Hepatocyte (in vitro differentiated cells): Measurements from ENCODE around the gene GRB14. TPM values are rescaled to one million over a fixed set of nuclear protein-coding genes. Genes with fewer than 3 reads are reported as not detected.

Source experiments
- DNase-seq: peaks from one replicate; pipeline ENCODE4 v3.0.0-alpha.2; 2016; ENCODE audit warnings: low spot score
- H2AFZ ChIP-seq: fragments of 200-600 bp; sonication (generic); 2 replicates; pipeline ENCODE4 v1.6.0; 2016; ENCODE audit warnings: antibody characterized with exemption, mild to moderate bottlenecking
- H3K27ac ChIP-seq: fragments of 200-600 bp; sonication (generic); 2 replicates; pipeline ENCODE4 v1.5.1; 2016; ENCODE audit warnings: mild to moderate bottlenecking
- H3K27me3 ChIP-seq: fragments of 200-600 bp; sonication (generic); 2 replicates; pipeline ENCODE4 v1.6.1; 2016
- H3K36me3 ChIP-seq: fragments of 200-600 bp; sonication (generic); replicated peaks from 2 replicates; pipeline ENCODE4 v1.5.1; 2016; ENCODE audit warnings: low read depth; ENCODE audit not compliant: insufficient read depth
- H3K4me1 ChIP-seq: fragments of 200-600 bp; sonication (generic); 2 replicates; pipeline ENCODE4 v1.5.1; 2016; ENCODE audit warnings: mild to moderate bottlenecking, moderate library complexity; ENCODE audit not compliant: insufficient read depth
- H3K4me2 ChIP-seq: fragments of 200-600 bp; sonication (generic); 2 replicates; pipeline ENCODE4 v1.6.0; 2016
- H3K4me3 ChIP-seq: fragments of 200-600 bp; sonication (generic); 2 replicates; pipeline ENCODE4 v1.5.1; 2016; ENCODE audit warnings: mild to moderate bottlenecking
- H3K79me2 ChIP-seq: fragments of 200-600 bp; sonication (generic); 2 replicates; pipeline ENCODE4 v1.6.0; 2017; ENCODE audit warnings: mild to moderate bottlenecking
- H3K9me2 ChIP-seq: fragments of 200-600 bp; sonication (generic); replicated peaks from 2 replicates; pipeline ENCODE4 v1.6.0; 2017; ENCODE audit warnings: mild to moderate bottlenecking; ENCODE audit not compliant: insufficient read depth
- H3K9me3 ChIP-seq: fragments of 200-600 bp; sonication (generic); 2 replicates; pipeline ENCODE4 v1.5.1; 2016; ENCODE audit warnings: low read depth, mild to moderate bottlenecking
- H4K20me1 ChIP-seq: fragments of 200-600 bp; sonication (generic); 2 replicates; pipeline ENCODE4 v1.6.0; 2016; ENCODE audit warnings: mild to moderate bottlenecking; ENCODE audit not compliant: insufficient read depth, poor library complexity, severe bottlenecking
- EZH2 ChIP-seq: fragments of 200-600 bp; sonication (generic); IDR thresholded peaks from 2 replicates; pipeline ENCODE4 v1.6.1; 2016; ENCODE audit warnings: antibody characterized with exemption, mild to moderate bottlenecking, borderline replicate concordance
- EZH2phosphoT487 ChIP-seq: fragments of 200-600 bp; sonication (generic); IDR thresholded peaks from one replicate; pipeline ENCODE4 v1.6.1; 2018; ENCODE audit warnings: antibody characterized with exemption, mild to moderate bottlenecking, low read depth, moderate library complexity; ENCODE audit not compliant: unreplicated experiment, severe bottlenecking
- WGBS: methylation state at CpG from one replicate; pipeline ENCODE4 v1.1.6; 2016; ENCODE audit warnings: low lambda C conversion rate; ENCODE audit errors: missing lambda C conversion rate; 5-methylcytosine and 5-hydroxymethylcytosine counted together
- polyA plus RNA-seq: library from polyadenylated mRNA; unstranded; fragments of >200 nt; fragmentation: Nextera tagmentation; extraction: Ambion mirVana; gene quantifications from 2 replicates; pipeline ENCODE4 v1.2.1, GENCODE V29; 2016
- total RNA-seq: library from RNA; depleted of rRNA; stranded (reverse); fragments of >200 nt; gene quantifications from 2 replicates; pipeline ENCODE4 v1.2.3, GENCODE V29; 2014
- TF ChIP-seq, protein P1 (sequence below): fragments of 200-600 bp; sonication (generic); IDR thresholded peaks from 2 replicates; pipeline ENCODE4 v1.5.1; 2016; ENCODE audit warnings: antibody characterized with exemption, mild to moderate bottlenecking; ENCODE audit not compliant: poor library complexity

The GRB14 gene
- total and polyA plus RNA-seq, 2 experiments from 2014 or later, result 4.2 to 4.5 TPM

DNA sequence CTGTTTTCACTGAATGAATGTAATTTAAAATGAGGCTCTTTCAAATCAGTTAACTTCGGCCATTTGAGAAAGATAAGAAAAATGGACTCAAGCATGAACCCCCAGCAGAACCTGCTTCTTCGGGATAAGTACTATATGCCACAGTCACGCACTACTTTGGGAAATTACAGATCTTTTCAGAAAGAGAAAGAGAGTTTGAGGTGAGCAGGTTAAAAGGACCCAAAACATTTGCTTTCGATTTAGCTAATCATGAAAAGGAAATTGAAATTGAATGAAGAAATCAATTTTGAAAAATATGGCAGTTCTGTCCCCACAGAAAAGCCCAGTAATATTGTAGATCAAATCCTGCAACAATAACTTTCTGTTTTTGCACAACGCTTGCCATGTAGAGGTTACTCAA, 156.9 kb downstream of the GRB14 start:
- H4K20me1 ChIP-seq, result no peaks in the 10 kb centered on the region
- no peak overlapping the region for H3K27ac ChIP-seq
- H3K4me3 ChIP-seq, result no peak overlapping the region
- no peak overlapping the region for H2AFZ ChIP-seq
- H3K27me3 ChIP-seq, result no peaks in the 10 kb centered on the region
- TF ChIP-seq EZH2phosphoT487 (no peak), EZH2 (no peak)
- TF ChIP-seq, protein P1, sequence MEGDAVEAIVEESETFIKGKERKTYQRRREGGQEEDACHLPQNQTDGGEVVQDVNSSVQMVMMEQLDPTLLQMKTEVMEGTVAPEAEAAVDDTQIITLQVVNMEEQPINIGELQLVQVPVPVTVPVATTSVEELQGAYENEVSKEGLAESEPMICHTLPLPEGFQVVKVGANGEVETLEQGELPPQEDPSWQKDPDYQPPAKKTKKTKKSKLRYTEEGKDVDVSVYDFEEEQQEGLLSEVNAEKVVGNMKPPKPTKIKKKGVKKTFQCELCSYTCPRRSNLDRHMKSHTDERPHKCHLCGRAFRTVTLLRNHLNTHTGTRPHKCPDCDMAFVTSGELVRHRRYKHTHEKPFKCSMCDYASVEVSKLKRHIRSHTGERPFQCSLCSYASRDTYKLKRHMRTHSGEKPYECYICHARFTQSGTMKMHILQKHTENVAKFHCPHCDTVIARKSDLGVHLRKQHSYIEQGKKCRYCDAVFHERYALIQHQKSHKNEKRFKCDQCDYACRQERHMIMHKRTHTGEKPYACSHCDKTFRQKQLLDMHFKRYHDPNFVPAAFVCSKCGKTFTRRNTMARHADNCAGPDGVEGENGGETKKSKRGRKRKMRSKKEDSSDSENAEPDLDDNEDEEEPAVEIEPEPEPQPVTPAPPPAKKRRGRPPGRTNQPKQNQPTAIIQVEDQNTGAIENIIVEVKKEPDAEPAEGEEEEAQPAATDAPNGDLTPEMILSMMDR, result no peak
- H3K9me3 ChIP-seq, result no peaks in the 10 kb centered on the region
- H3K79me2 ChIP-seq, result no peaks in the 10 kb centered on the region
- no peaks in the 10 kb centered on the region for H3K4me1 ChIP-seq
- no peak for DNase-seq
- no peaks in the 10 kb centered on the region for H3K9me2 ChIP-seq
- no peak overlapping the region for H3K4me2 ChIP-seq
- 83% methylated on average over 5 of the region's 5 CpGs for WGBS
- H3K36me3 ChIP-seq, result no peaks in the 10 kb centered on the region

DNA sequence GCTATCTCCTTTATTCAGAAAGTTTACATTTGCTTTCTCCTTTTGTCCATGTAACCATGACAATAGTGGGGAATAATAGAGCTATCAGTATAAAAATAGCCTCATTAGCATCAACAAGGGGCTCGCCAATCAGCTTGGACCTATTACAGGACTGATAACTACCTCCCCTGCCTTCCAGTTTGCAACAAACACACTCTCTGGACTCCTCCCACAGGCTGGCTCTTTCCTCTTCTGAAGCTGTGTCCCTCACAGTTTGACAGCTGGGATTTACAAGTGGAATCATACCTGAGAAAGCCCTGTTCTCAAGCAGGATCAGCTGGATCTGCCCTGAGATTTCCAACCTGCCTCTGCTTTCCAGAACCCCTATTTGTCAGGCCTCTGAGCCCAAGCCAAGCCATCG, 162.5 kb downstream of the GRB14 start:
- Histone ChIP-seq H3K9me3 (no peaks in the 10 kb centered on the region), H3K9me2 (no peaks in the 10 kb centered on the region), H3K27ac (no peak overlapping the region), H4K20me1 (no peaks in the 10 kb centered on the region), H3K36me3 (no peaks in the 10 kb centered on the region), H3K4me1 (no peaks in the 10 kb centered on the region), H2AFZ (no peak overlapping the region), H3K4me3 (no peak overlapping the region), H3K4me2 (no peak overlapping the region), H3K27me3 (no peaks in the 10 kb centered on the region), H3K79me2 (no peaks in the 10 kb centered on the region)
- 83% methylated on average over 2 of the region's 2 CpGs for WGBS
- TF ChIP-seq EZH2, result no peak
- no peak for DNase-seq

DNA sequence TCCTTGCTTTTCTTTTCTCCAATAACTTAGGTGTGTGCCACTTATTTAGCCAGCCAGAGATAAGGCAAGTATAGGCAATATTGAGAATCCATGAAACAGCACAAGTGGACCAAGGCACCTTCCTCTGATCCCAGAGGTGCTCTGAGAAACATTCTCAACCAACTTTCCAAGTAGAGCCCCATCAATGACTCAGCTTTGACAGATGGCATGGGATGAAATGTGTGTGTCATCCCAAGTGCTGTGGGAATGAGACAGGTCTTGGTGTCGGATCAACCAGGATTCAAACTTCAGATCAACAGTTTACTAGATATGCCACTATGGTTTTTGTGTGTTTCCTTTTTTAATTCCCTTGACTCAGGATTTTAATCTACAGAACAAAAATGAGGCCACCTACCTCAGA, 164.0 kb downstream of the GRB14 start:
- H3K9me2 ChIP-seq, result no peaks in the 10 kb centered on the region
- no peaks in the 10 kb centered on the region for H3K9me3 ChIP-seq
- no peaks in the 10 kb centered on the region for H3K4me1 ChIP-seq
- no peak overlapping the region for H2AFZ ChIP-seq
- H3K36me3 ChIP-seq, result no peaks in the 10 kb centered on the region
- H4K20me1 ChIP-seq, result no peaks in the 10 kb centered on the region
- no peak for DNase-seq
- H3K4me2 ChIP-seq, result no peak overlapping the region
- H3K27ac ChIP-seq, result no peak overlapping the region
- WGBS, result 96% methylated on average over 1 of the region's 1 CpG
- H3K4me3 ChIP-seq, result no peak overlapping the region
- TF ChIP-seq, protein P1, result no peak
- TF ChIP-seq EZH2phosphoT487 (no peak), EZH2 (no peak)
- H3K79me2 ChIP-seq, result no peaks in the 10 kb centered on the region
- H3K27me3 ChIP-seq, result peaks cover 3% of the 10 kb centered on the region

DNA sequence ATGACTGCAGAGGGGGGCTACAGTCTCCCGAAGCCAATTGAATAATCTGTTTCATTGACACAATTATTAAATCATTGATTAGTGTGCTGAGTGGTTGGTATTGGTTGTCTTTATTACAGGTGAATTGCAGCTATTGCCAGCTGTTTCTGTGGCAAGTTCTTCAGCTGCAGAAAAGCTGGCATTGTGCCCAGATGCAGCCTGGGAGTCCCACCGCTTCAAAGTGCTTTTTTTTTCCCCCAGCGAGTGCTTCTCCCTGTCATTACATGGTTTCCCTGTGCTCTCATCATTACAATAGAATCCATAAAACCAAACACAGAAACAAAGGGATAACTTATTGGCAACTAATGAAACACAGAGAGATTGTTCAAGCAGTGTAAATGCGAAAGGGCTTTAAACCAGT, 164.7 kb downstream of the GRB14 start:
- no peaks in the 10 kb centered on the region for H3K9me3 ChIP-seq
- TF ChIP-seq EZH2phosphoT487 (no peak), EZH2 (no peak)
- TF ChIP-seq, protein P1, result no peak
- 52% methylated on average over 4 of the region's 4 CpGs for WGBS
- no peaks in the 10 kb centered on the region for H3K36me3 ChIP-seq
- no peaks in the 10 kb centered on the region for H3K4me1 ChIP-seq
- H2AFZ ChIP-seq, result no peak overlapping the region
- H3K27me3 ChIP-seq, result peaks cover 3% of the 10 kb centered on the region
- H3K4me2 ChIP-seq, result no peak overlapping the region
- H3K27ac ChIP-seq, result no peak overlapping the region
- no peaks in the 10 kb centered on the region for H3K9me2 ChIP-seq
- H3K79me2 ChIP-seq, result no peaks in the 10 kb centered on the region
- peak; percentile 22 for DNase-seq
- H4K20me1 ChIP-seq, result no peaks in the 10 kb centered on the region
- no peak overlapping the region for H3K4me3 ChIP-seq
